Measurements from ENCODE around the gene ARHGEF39.
"Not testable (repeated sequence)": the region's sequence is repeated elsewhere in the genome, so short reads cannot be mapped to it uniquely, and the experiment has no call there.

GRCh38 chr9:35637427-35637955 is 27.5 kb downstream of the ARHGEF39 start:
- TF ChIP-seq POLR2AphosphoS2 (conservative IDR thresholded peaks at IDR 0.05; ENCODE audit: low read length); FOSL2 (IDR thresholded peaks at IDR 0.05); FOSL2 (CRISPR knock-in tag; IDR thresholded peaks at IDR 0.05); CTCF (IDR thresholded peaks at IDR 0.05); HDAC2 (IDR thresholded peaks at IDR 0.05): not testable (repeated sequence)

Data from A549 (cell line).